CD8-positive, alpha-beta memory T cell (primary cell): ENCODE data around the gene DDX31. TPM values are rescaled to one million over a fixed set of nuclear protein-coding genes. Genes with fewer than 3 reads are reported as not detected.

Source experiments
- CTCF ChIA-PET: fragments of 350-600 bp; sonication (Branson Sonifier 250); formaldehyde crosslinking; loops from one replicate; lab custom pipeline; 2021; ENCODE audit warnings: antibody characterized with exemption; lab: Charles Lee
- POLR2A ChIA-PET: fragments of 350-600 bp; sonication (Branson Sonifier 250); formaldehyde crosslinking; loops from one replicate; lab custom pipeline; 2021; ENCODE audit warnings: antibody characterized with exemption; lab: Charles Lee
- DNase-seq, 5 donors: peaks; one replicate each; pipeline versions ENCODE4 v3.0.0 to v3.0.0-alpha.2; 2020 to 2022; ENCODE audit warnings: mixed read lengths in 1 of 5
- H3K27ac ChIP-seq: one replicate; pipeline ENCODE4 v1.7.0; 2013; ENCODE audit warnings: low read depth, mild to moderate bottlenecking, low read length, moderate library complexity
- H3K27me3 ChIP-seq: 2 replicates; pipeline ENCODE4 v1.7.0; 2013; ENCODE audit warnings: low read length, mild to moderate bottlenecking; ENCODE audit not compliant: insufficient read depth, poor library complexity, severe bottlenecking
- H3K36me3 ChIP-seq: 2 replicates; pipeline ENCODE4 v1.7.0; 2013; ENCODE audit warnings: mild to moderate bottlenecking, low read length, moderate library complexity; ENCODE audit not compliant: insufficient read depth
- H3K4me1 ChIP-seq: 2 replicates; pipeline ENCODE4 v1.7.0; 2013; ENCODE audit warnings: mild to moderate bottlenecking, low read length, moderate library complexity; ENCODE audit not compliant: insufficient read depth
- H3K4me3 ChIP-seq: 2 replicates; pipeline ENCODE4 v1.7.0; 2013; ENCODE audit warnings: mild to moderate bottlenecking, low read length
- H3K9me3 ChIP-seq: 2 replicates; pipeline ENCODE4 v1.7.0; 2013; ENCODE audit warnings: mild to moderate bottlenecking, low read length
- H3K27ac Mint-ChIP-seq, 8 donors: one replicate each; pipeline ENCODE4 v1.8.0; 2020 to 2021; ENCODE audit warnings: mixed read lengths in 8 of 8, mild to moderate bottlenecking in 6 of 8, inconsistent platforms in 3 of 8, moderate library complexity in 3 of 8
- H3K27me3 Mint-ChIP-seq, 2 donors: one replicate each; pipeline ENCODE4 v1.8.0; 2020 to 2021; ENCODE audit warnings: mixed read lengths in 2 of 2, mild to moderate bottlenecking in 1 of 2, moderate library complexity in 1 of 2
- H3K36me3 Mint-ChIP-seq, 3 donors: one replicate each; pipeline ENCODE4 v1.8.0; 2020 to 2021; ENCODE audit warnings: mixed read lengths in 3 of 3, inconsistent platforms in 1 of 3, mild to moderate bottlenecking in 1 of 3
- H3K4me1 Mint-ChIP-seq, 3 donors: one replicate each; pipeline ENCODE4 v1.8.0; 2020 to 2021; ENCODE audit warnings: mixed read lengths in 3 of 3, inconsistent platforms in 1 of 3, mild to moderate bottlenecking in 1 of 3
- H3K4me3 Mint-ChIP-seq, 7 donors: one replicate each; pipeline ENCODE4 v1.8.0; 2020 to 2021; ENCODE audit warnings: mixed read lengths in 7 of 7, mild to moderate bottlenecking in 6 of 7, moderate library complexity in 4 of 7, inconsistent platforms in 2 of 7
- H3K9me3 Mint-ChIP-seq, 5 donors: one replicate each; pipeline ENCODE4 v1.8.0; 2020 to 2022; ENCODE audit warnings: mixed read lengths in 5 of 5, mild to moderate bottlenecking in 3 of 5, moderate library complexity in 2 of 5, inconsistent platforms in 1 of 5
- polyA plus RNA-seq: library from polyadenylated mRNA; unstranded; fragments of 300-500 nt; fragmentation: Illumina TruSeq; gene quantifications from one replicate; pipeline ENCODE4 v1.2.3, GENCODE V29; 2021
- total RNA-seq, 2 experiments: library from RNA; stranded (reverse); gene quantifications; one replicate each; pipeline ENCODE4 v1.2.3, GENCODE V29; 2021

The DDX31 gene
- total and polyA plus RNA-seq, 3 experiments from 2014 or later, result 7.8 to 31.3 (median 28.6) TPM

DNA sequence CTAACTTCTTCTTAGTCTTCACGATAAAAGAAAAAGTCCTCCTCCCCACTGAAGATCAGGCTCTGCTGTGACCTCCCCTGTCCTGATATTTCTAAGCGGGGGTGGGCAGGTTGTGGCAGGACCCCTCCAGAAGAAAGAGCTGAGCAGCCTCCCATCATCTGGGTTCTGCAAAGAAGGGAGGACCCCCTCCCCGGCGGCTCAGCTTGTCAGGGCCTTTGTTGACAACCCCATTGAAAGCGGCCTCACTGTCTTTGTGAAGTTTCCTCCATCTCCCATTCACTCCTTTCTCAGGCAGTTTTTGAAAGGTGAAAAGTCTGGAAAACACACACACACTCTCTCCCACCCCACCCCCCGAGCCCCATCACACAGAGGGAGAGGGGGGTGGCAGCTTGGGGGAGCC, 113.5 kb downstream of the DDX31 start:
- Mint-ChIP-seq H3K9me3 (peaks cover 3 to 9% (median 5%) of the 10 kb centered on the region in 5 donors), H3K4me3 (no peak overlapping the region), H3K36me3 (peaks cover 0 to 10% (median 0%) of the 10 kb centered on the region in 3 donors), H3K4me1 (no peaks in the 10 kb centered on the region), H3K27ac (no peak overlapping the region), H3K27me3 (peaks cover 13 to 39% of the 10 kb centered on the region in 2 donors)
- no peak for DNase-seq
- Histone ChIP-seq H3K4me3 (no peak overlapping the region), H3K4me1 (no peaks in the 10 kb centered on the region), H3K36me3 (no peaks in the 10 kb centered on the region), H3K9me3 (no peaks in the 10 kb centered on the region), H3K27ac (no peak overlapping the region), H3K27me3 (peaks cover 4% of the 10 kb centered on the region)
- ChIA-PET POLR2A (no interaction called here), CTCF (no interaction called here)

DNA sequence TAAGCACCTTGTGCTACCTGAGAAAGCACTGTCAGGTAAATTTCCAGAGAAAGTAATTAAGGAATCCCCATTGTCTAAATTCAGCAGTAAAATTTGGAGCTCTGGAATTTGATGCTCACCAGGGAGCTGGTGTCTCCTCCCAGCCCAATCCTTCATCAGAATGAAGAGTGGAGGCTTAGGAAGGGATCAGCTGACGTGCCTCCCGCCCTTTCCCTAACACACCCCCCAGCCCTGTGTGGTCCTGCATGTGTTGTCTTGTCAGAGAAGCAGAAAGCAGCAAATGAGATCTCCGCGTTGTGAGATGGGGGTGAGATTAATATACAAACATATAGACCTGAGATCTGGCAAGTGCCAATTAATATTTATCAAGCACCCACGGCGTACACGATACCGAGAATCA, 114.3 kb downstream of the DDX31 start:
- POLR2A ChIA-PET, result no interaction called here
- no peaks in the 10 kb centered on the region for H3K4me1 ChIP-seq
- H3K4me3 ChIP-seq, result no peak overlapping the region
- no peaks in the 10 kb centered on the region for H3K9me3 ChIP-seq
- CTCF ChIA-PET, result no interaction called here
- no peaks in the 10 kb centered on the region for H3K36me3 ChIP-seq
- Mint-ChIP-seq H3K27me3 (peaks cover 11 to 36% of the 10 kb centered on the region in 2 donors), H3K27ac (no peak overlapping the region), H3K36me3 (peaks cover 0 to 10% (median 0%) of the 10 kb centered on the region in 3 donors), H3K4me1 (no peaks in the 10 kb centered on the region), H3K4me3 (no peak overlapping the region), H3K9me3 (peaks cover 3 to 9% (median 5%) of the 10 kb centered on the region in 5 donors)
- peaks cover 4% of the 10 kb centered on the region for H3K27me3 ChIP-seq
- no peak for DNase-seq
- no peak overlapping the region for H3K27ac ChIP-seq

DNA sequence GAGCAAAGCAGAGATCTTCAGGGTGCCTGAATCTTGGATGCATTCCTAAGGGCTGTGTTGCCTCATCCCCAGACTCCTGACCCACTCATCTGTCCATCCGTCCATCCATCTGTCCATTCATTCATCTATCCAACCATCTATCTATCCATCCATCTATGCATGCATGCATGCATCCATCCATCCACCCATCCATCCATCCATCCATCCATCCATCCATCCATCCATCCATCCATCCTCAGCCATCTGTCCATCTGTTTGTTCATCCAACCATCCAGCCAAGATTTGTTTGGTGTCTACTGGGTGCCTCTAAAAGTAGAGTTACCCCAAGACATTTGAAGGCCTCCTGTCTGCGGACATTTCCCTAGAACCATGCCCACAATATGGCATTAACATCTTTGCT, 115.0 kb downstream of the DDX31 start:
- Mint-ChIP-seq H3K4me1 (no peaks in the 10 kb centered on the region), H3K27ac (peak overlapping the region in 1 of 8 donors; percentile 44), H3K4me3 (no peak overlapping the region), H3K36me3 (peaks cover 0 to 10% (median 0%) of the 10 kb centered on the region in 3 donors), H3K9me3 (peaks cover 3 to 9% (median 5%) of the 10 kb centered on the region in 5 donors), H3K27me3 (peaks cover 10 to 33% of the 10 kb centered on the region in 2 donors)
- no peaks in the 10 kb centered on the region for H3K9me3 ChIP-seq
- H3K27me3 ChIP-seq, result peaks cover 4% of the 10 kb centered on the region
- no peak overlapping the region for H3K27ac ChIP-seq
- no peaks in the 10 kb centered on the region for H3K36me3 ChIP-seq
- no peak for DNase-seq
- ChIA-PET POLR2A (no interaction called here), CTCF (no interaction called here)
- no peaks in the 10 kb centered on the region for H3K4me1 ChIP-seq
- H3K4me3 ChIP-seq, result no peak overlapping the region

DNA sequence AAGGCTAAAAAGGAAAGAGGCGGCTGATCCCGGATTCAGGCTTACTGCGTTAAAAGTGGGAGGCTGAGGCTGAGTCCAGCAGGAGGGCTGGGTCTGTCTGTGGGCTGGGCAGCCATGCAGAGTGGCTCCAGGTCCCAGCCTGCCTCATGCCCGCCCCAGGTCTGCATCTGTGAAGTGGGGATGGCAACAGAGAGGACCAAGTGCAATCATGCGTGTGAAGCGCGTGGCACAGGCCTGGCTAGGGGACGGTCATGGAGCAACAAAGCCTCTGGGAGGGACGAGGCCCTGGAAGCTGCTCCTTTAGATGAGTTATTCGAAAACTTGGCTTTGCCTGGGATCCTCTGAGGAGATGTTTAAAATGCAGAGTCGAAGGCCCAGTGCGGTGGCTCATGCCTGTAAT, 117.7 kb downstream of the DDX31 start:
- H3K4me3 ChIP-seq, result no peak overlapping the region
- H3K4me3 Mint-ChIP-seq, result no peak overlapping the region
- POLR2A ChIA-PET, result no interaction called here
- no peak for DNase-seq
- no peak overlapping the region for H3K27ac Mint-ChIP-seq
- peaks cover 11 to 36% of the 10 kb centered on the region in 2 donors for H3K27me3 Mint-ChIP-seq
- H3K4me1 Mint-ChIP-seq, result no peaks in the 10 kb centered on the region
- peaks cover 4% of the 10 kb centered on the region for H3K27me3 ChIP-seq
- no peaks in the 10 kb centered on the region for H3K36me3 ChIP-seq
- no peak overlapping the region for H3K27ac ChIP-seq
- peaks cover 0 to 6% (median 0%) of the 10 kb centered on the region in 3 donors for H3K36me3 Mint-ChIP-seq
- H3K9me3 Mint-ChIP-seq, result no peaks in the 10 kb centered on the region
- no peaks in the 10 kb centered on the region for H3K4me1 ChIP-seq
- H3K9me3 ChIP-seq, result no peaks in the 10 kb centered on the region
- CTCF ChIA-PET, result no interaction called here

DNA sequence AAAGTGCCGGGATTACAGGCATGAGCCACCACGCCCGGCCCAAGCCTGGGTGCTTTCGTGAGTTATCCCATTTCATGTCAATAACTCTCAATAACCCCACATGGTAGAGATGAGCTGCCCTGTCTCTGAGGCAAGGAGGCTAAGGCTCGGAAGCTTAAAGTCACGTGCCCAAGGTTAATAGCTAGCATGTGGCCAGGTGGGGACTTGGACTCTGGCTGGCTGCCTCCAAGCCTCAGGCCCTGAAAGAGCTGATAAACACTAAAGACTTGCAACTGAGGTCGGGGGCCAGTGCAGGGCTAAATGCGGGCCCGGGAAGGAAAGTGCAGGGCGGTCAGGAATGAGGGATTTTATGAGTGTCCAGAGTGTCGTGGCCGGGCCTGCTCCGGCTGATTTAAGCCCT, 118.2 kb downstream of the DDX31 start:
- Histone ChIP-seq H3K4me3 (no peak overlapping the region), H3K36me3 (no peaks in the 10 kb centered on the region), H3K4me1 (no peaks in the 10 kb centered on the region), H3K27ac (no peak overlapping the region), H3K9me3 (no peaks in the 10 kb centered on the region), H3K27me3 (peaks cover 4% of the 10 kb centered on the region)
- Mint-ChIP-seq H3K4me3 (no peak overlapping the region), H3K27ac (no peak overlapping the region), H3K36me3 (peaks cover 0 to 6% (median 0%) of the 10 kb centered on the region in 3 donors), H3K27me3 (peaks cover 16 to 33% of the 10 kb centered on the region in 2 donors), H3K4me1 (no peaks in the 10 kb centered on the region), H3K9me3 (no peaks in the 10 kb centered on the region)
- DNase-seq, result no peak
- ChIA-PET POLR2A (no interaction called here), CTCF (no interaction called here)

DNA sequence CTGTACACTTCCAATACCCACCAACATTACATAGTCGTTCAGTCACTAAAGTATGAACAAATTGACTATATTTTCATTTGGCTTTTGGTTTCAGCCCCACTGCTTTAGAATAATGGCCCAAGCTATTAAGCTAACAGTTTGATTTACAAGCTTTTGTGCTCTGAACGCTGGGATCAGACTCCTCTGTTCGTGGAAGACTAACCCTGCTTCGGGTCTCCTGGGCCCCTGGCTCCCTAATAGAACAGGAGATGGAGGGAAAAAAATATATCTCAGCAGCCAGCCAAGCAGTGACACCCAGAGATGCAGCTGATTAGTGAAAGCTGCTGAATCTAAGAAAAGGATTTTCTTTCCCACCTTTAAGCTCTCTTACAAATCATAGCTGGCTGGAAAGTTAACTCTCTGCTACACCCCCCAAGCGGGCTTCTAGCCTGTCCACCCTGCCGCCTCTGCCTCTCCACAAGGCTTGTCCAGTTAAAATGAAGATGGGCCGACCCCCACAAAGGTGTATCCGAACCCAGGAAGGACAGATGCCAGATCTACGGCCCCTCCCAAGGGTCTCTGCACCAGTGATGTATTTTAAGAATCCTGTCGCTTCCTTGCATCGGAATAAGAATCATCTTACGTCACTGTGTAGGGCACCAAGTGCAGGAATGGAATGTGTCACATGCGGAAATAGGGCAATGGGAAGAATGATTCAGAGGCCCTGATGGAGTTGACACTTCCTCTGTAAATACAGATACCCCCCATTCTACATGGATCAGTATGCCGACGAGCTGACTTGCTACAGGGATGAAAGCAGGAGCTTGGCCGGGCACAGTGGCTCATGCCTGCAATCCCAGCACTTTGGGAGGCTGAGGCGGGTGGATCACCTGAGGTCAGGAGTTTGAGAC, 120.8 kb downstream of the DDX31 start:
- H3K36me3 Mint-ChIP-seq, result no peaks in the 10 kb centered on the region
- no peaks in the 10 kb centered on the region for H3K4me1 ChIP-seq
- POLR2A ChIA-PET, result no interaction called here
- peaks cover 20 to 25% of the 10 kb centered on the region in 2 donors for H3K27me3 Mint-ChIP-seq
- H3K27ac Mint-ChIP-seq, result no peak overlapping the region
- DNase-seq, result no peak
- H3K4me3 ChIP-seq, result no peak overlapping the region
- H3K4me3 Mint-ChIP-seq, result no peak overlapping the region
- no peaks in the 10 kb centered on the region for H3K9me3 ChIP-seq
- H3K9me3 Mint-ChIP-seq, result no peaks in the 10 kb centered on the region
- H3K27me3 ChIP-seq, result peaks cover 4% of the 10 kb centered on the region
- H3K36me3 ChIP-seq, result no peaks in the 10 kb centered on the region
- no peak overlapping the region for H3K27ac ChIP-seq
- CTCF ChIA-PET, result no interaction called here
- no peaks in the 10 kb centered on the region for H3K4me1 Mint-ChIP-seq

DNA sequence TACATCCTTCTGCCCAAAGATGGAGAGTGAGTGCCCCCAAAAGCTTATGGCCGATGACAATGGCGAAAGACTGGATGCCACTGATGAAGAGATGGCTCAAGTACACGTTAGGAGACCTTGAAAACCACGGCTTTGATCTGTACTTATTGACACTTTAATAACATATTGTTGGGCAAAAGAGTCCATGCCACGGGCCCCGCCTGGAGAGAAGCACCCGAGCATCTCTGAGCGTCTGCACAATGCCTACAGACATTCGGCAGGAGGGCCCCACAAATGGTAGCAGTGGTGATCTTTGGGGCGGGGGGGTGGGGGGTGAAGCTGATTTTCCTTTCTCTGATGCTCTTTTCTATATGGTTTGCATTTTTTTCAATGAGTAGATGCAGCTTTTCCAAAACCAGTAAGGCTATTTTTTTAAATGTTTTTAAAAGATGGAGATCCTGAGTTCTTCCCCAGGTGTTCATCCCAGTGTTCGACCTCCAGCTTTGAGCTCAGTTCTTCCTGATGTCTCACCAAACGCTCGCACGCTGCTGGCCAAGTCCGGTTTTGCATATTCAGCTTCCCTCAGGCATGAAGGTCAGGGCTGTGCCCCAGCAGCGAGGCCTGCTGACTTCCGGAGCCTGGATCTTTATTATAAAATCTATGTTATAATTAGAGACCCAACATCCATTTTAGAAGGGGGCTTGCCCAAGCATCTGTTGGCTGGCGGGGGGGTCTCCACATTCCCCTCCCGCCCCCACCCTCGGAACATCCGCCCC, 121.6 kb downstream of the DDX31 start:
- CTCF ChIA-PET, result no interaction called here
- no peak for DNase-seq
- Histone ChIP-seq H3K27me3 (peaks cover 4% of the 10 kb centered on the region), H3K27ac (no peak overlapping the region), H3K36me3 (no peaks in the 10 kb centered on the region), H3K4me1 (no peaks in the 10 kb centered on the region), H3K9me3 (no peaks in the 10 kb centered on the region), H3K4me3 (no peak overlapping the region)
- H3K27me3 Mint-ChIP-seq, result peaks cover 18 to 28% of the 10 kb centered on the region in 2 donors
- POLR2A ChIA-PET, result no interaction called here
- H3K36me3 Mint-ChIP-seq, result no peaks in the 10 kb centered on the region
- no peak overlapping the region for H3K27ac Mint-ChIP-seq
- H3K4me3 Mint-ChIP-seq, result no peak overlapping the region
- no peaks in the 10 kb centered on the region for H3K9me3 Mint-ChIP-seq
- H3K4me1 Mint-ChIP-seq, result no peaks in the 10 kb centered on the region

DNA sequence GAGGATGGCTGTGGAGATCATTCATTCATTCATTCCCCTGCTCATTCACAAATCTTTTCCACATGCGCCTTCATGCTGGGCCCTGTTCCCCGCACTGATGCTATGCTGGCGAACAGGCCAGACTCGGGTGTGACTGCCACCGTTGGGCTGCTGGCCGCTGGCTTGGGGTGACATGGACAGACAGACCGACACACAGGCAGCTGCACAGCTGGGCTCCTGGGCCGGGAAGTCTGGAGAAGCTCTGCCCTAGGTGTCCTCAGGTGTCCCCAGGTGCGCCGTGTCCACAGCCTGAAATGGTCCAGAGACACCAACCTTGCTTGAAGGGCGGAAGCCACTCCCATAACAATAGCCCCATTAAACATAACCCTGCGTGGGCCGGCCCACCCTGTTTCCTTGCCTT, 122.3 kb downstream of the DDX31 start:
- peaks cover 4% of the 10 kb centered on the region for H3K27me3 ChIP-seq
- no peaks in the 10 kb centered on the region for H3K36me3 ChIP-seq
- no peak overlapping the region for H3K27ac ChIP-seq
- Mint-ChIP-seq H3K4me1 (no peaks in the 10 kb centered on the region), H3K4me3 (no peak overlapping the region), H3K27me3 (peaks cover 17 to 28% of the 10 kb centered on the region in 2 donors), H3K9me3 (no peaks in the 10 kb centered on the region), H3K36me3 (no peaks in the 10 kb centered on the region), H3K27ac (no peak overlapping the region)
- no peak overlapping the region for H3K4me3 ChIP-seq
- H3K4me1 ChIP-seq, result no peaks in the 10 kb centered on the region
- no peak for DNase-seq
- ChIA-PET CTCF (no interaction called here), POLR2A (no interaction called here)
- H3K9me3 ChIP-seq, result no peaks in the 10 kb centered on the region
